CD14-positive monocyte (primary cell): Measurements from ENCODE around the gene GRM4. TPM values are rescaled to one million over a fixed set of nuclear protein-coding genes. Genes with fewer than 3 reads are reported as not detected.

Experiments
- DNase-seq, 3 donors: peaks; one replicate each; pipeline ENCODE4 v3.0.0-alpha.2; 2011 to 2022
- H2AFZ ChIP-seq: 2 replicates; pipeline ENCODE4 v1.6.0; 2012; ENCODE audit warnings: mild to moderate bottlenecking, low read depth, low read length, inconsistent platforms; ENCODE audit not compliant: insufficient read depth, poor library complexity, severe bottlenecking
- H3K27ac ChIP-seq, 2 donors: 1 replicate in 1 of 2; 2 replicates in 1 of 2; pipeline ENCODE4 v1.5.1; 2012 to 2013; ENCODE audit warnings: low read length in 2 of 2, control low read depth in 1 of 2, inconsistent platforms in 1 of 2, low read depth in 1 of 2, mild to moderate bottlenecking in 1 of 2
- H3K27me3 ChIP-seq, 2 donors: one replicate each; pipeline versions ENCODE4 v1.6.0 to v1.6.1; 2011 to 2013; ENCODE audit warnings: low read length in 2 of 2; ENCODE audit not compliant: control insufficient read depth in 2 of 2, insufficient read depth in 2 of 2
- H3K36me3 ChIP-seq, 2 donors: replicated peaks in 1 of 2; 1 replicate in 1 of 2; 2 replicates in 1 of 2; pipeline versions ENCODE4 v1.5.1 to v1.6.1; 2012 to 2013; ENCODE audit warnings: low read length in 2 of 2, control low read depth in 1 of 2, inconsistent platforms in 1 of 2, mild to moderate bottlenecking in 1 of 2; ENCODE audit not compliant: insufficient read depth in 2 of 2, control insufficient read depth in 1 of 2
- H3K4me1 ChIP-seq, 2 donors: 1 replicate in 1 of 2; 2 replicates in 1 of 2; pipeline versions ENCODE4 v1.5.1 to v1.6.1; 2012 to 2013; ENCODE audit warnings: low read length in 2 of 2, control low read depth in 1 of 2, inconsistent platforms in 1 of 2, mild to moderate bottlenecking in 1 of 2, moderate library complexity in 1 of 2; ENCODE audit not compliant: insufficient read depth in 2 of 2, control insufficient read depth in 1 of 2
- H3K4me2 ChIP-seq: replicated peaks from 2 replicates; pipeline ENCODE3; 2012; ENCODE audit warnings: low read length, moderate library complexity, mild to moderate bottlenecking; ENCODE audit not compliant: poor library complexity, severe bottlenecking; ENCODE audit errors: extremely low read depth
- H3K4me3 ChIP-seq, 3 experiments: fragments of 200-600 bp in 1 of 3; sonication (generic) in 1 of 3; replicated peaks in 1 of 3; 1 replicate in 2 of 3; 2 replicates in 1 of 3; pipeline ENCODE4 v1.5.1; 2011 to 2013; ENCODE audit warnings: low read length in 3 of 3, mild to moderate bottlenecking in 3 of 3, control low read depth in 2 of 3, low read depth in 2 of 3, inconsistent platforms in 1 of 3, moderate library complexity in 1 of 3
- H3K79me2 ChIP-seq: 2 replicates; pipeline ENCODE4 v1.6.0; 2012; ENCODE audit warnings: mild to moderate bottlenecking, control low read depth, inconsistent platforms, low read length, moderate library complexity; ENCODE audit not compliant: insufficient read depth
- H3K9ac ChIP-seq: 2 replicates; pipeline ENCODE4 v1.6.0; 2017; ENCODE audit warnings: low read length, mild to moderate bottlenecking; ENCODE audit not compliant: insufficient read depth, poor library complexity, severe bottlenecking
- H3K9me3 ChIP-seq, 2 donors: replicated peaks in 1 of 2; 1 replicate in 1 of 2; 2 replicates in 1 of 2; pipeline versions ENCODE4 v1.5.1 to v1.6.1; 2012 to 2013; ENCODE audit warnings: low read length in 2 of 2, control low read depth in 1 of 2; ENCODE audit not compliant: control insufficient read depth in 1 of 2, insufficient read depth in 1 of 2
- H4K20me1 ChIP-seq: 2 replicates; pipeline ENCODE4 v1.6.0; 2012; ENCODE audit warnings: mild to moderate bottlenecking, low read length, control low read depth, moderate library complexity; ENCODE audit not compliant: insufficient read depth
- H3K27ac Mint-ChIP-seq, 7 donors: one replicate each; pipeline ENCODE4 v1.8.0; 2020; ENCODE audit warnings: mild to moderate bottlenecking in 7 of 7, mixed read lengths in 7 of 7, moderate library complexity in 6 of 7, inconsistent platforms in 2 of 7
- H3K27me3 Mint-ChIP-seq, 3 donors: one replicate each; pipeline ENCODE4 v1.8.0; 2021 to 2022; ENCODE audit warnings: low read depth in 3 of 3, mild to moderate bottlenecking in 3 of 3, mixed read lengths in 3 of 3, moderate library complexity in 3 of 3, inconsistent platforms in 1 of 3
- H3K36me3 Mint-ChIP-seq, 2 donors: one replicate each; pipeline ENCODE4 v1.8.0; 2020; ENCODE audit warnings: mixed read lengths in 2 of 2, inconsistent platforms in 1 of 2, mild to moderate bottlenecking in 1 of 2
- H3K4me1 Mint-ChIP-seq: one replicate; pipeline ENCODE4 v1.8.0; 2020; ENCODE audit warnings: mild to moderate bottlenecking, mixed read lengths
- H3K4me3 Mint-ChIP-seq, 2 donors: one replicate each; pipeline ENCODE4 v1.8.0; 2020; ENCODE audit warnings: mild to moderate bottlenecking in 2 of 2, mixed read lengths in 2 of 2, moderate library complexity in 1 of 2
- H3K9me3 Mint-ChIP-seq, 7 donors: one replicate each; pipeline ENCODE4 v1.8.0; 2020 to 2022; ENCODE audit warnings: mixed read lengths in 7 of 7, mild to moderate bottlenecking in 6 of 7, moderate library complexity in 6 of 7, inconsistent platforms in 2 of 7
- CTCF ChIP-seq: fragments of 200-600 bp; IDR thresholded peaks from one replicate; pipeline ENCODE4 v1.8.0; 2022; ENCODE audit warnings: antibody characterized with exemption, mild to moderate bottlenecking
- WGBS: methylation state at CpG from one replicate; pipeline ENCODE4 v1.1.5; 2013; ENCODE audit warnings: missing lambda C conversion rate; ENCODE audit not compliant: insufficient coverage; 5-methylcytosine and 5-hydroxymethylcytosine counted together
- intact Hi-C, 2 donors: fragments of 100-400 bp; cut with micrococcal nuclease; formaldehyde crosslinking; loops; one replicate each; pipeline versions ENCODE4 v1.15.0 to v1.15.1; 2023
- polyA plus RNA-seq, 3 donors: library from polyadenylated mRNA; depleted of rRNA in 1 of 3; unstranded in 2 of 3; stranded (reverse) in 1 of 3; fragments of 300-500 nt in 2 of 3; fragments of >200 nt in 1 of 3; fragmentation: Illumina TruSeq in 2 of 3; gene quantifications; 1 replicate in 2 of 3; 2 replicates in 1 of 3; pipeline ENCODE4 v1.2.3, GENCODE V29; 2012 to 2021

The GRM4 gene
- polyA plus RNA-seq, 3 donors: not detected

GRCh38 chr6:34032856-34033255 is 113.0 kb downstream of the GRM4 start:
- H3K27ac ChIP-seq: no peak overlapping the region
- 98% methylated on average over 4 of the region's 5 CpGs for WGBS
- no peak overlapping the region for H3K4me3 Mint-ChIP-seq
- peaks cover 0 to 2% of the 10 kb centered on the region in 2 donors for H3K27me3 ChIP-seq
- no peak for DNase-seq
- H3K4me1 Mint-ChIP-seq: no peaks in the 10 kb centered on the region
- H4K20me1 ChIP-seq: no peaks in the 10 kb centered on the region
- no peaks in the 10 kb centered on the region for H3K36me3 Mint-ChIP-seq
- H3K9me3 ChIP-seq: no peaks in the 10 kb centered on the region
- H3K9ac ChIP-seq: no peak overlapping the region
- H3K4me3 ChIP-seq: no peak overlapping the region
- H3K4me2 ChIP-seq: no peak overlapping the region
- H3K4me1 ChIP-seq: no peaks in the 10 kb centered on the region
- no peaks in the 10 kb centered on the region for H3K79me2 ChIP-seq
- peaks cover 0 to 2% (median 0%) of the 10 kb centered on the region in 7 donors for H3K9me3 Mint-ChIP-seq
- H3K36me3 ChIP-seq: no peaks in the 10 kb centered on the region
- intact Hi-C loops: no loop called here
- TF ChIP-seq CTCF: no peak
- H2AFZ ChIP-seq: no peak overlapping the region
- peaks cover under 1 to 7% (median 4%) of the 10 kb centered on the region in 3 donors for H3K27me3 Mint-ChIP-seq
- no peak overlapping the region for H3K27ac Mint-ChIP-seq

GRCh38 chr6:34031625-34032383 is 114.1 kb downstream of the GRM4 start:
- no peaks in the 10 kb centered on the region for H4K20me1 ChIP-seq
- H3K36me3 ChIP-seq: no peaks in the 10 kb centered on the region
- Mint-ChIP-seq H3K27ac (no peak overlapping the region), H3K4me3 (no peak overlapping the region), H3K27me3 (peaks cover 0 to 5% (median 4%) of the 10 kb centered on the region in 3 donors), H3K9me3 (peaks cover 0 to 2% (median 0%) of the 10 kb centered on the region in 7 donors), H3K36me3 (no peaks in the 10 kb centered on the region), H3K4me1 (no peaks in the 10 kb centered on the region)
- no peaks in the 10 kb centered on the region for H3K9me3 ChIP-seq
- H3K27ac ChIP-seq: no peak overlapping the region
- WGBS: 72% methylated on average over 12 of the region's 12 CpGs
- intact Hi-C loops: no loop called here
- H3K79me2 ChIP-seq: no peaks in the 10 kb centered on the region
- H3K9ac ChIP-seq: no peak overlapping the region
- DNase-seq: no peak
- no peaks in the 10 kb centered on the region for H3K4me1 ChIP-seq
- peaks cover 0 to 2% of the 10 kb centered on the region in 2 donors for H3K27me3 ChIP-seq
- no peak for TF ChIP-seq CTCF
- no peak overlapping the region for H3K4me3 ChIP-seq
- no peak overlapping the region for H3K4me2 ChIP-seq
- H2AFZ ChIP-seq: no peak overlapping the region
